ENCODE data around the gene ECHDC1. TPM values are rescaled to one million over a fixed set of nuclear protein-coding genes. Genes with fewer than 3 reads are reported as not detected.

Gene ECHDC1
- total and polyA plus RNA-seq, 2 of the 8 experiments (the other 6 are each of a cell fraction or from before 2014, with no cell fraction given): 11.3 to 60.5 TPM

DNA sequence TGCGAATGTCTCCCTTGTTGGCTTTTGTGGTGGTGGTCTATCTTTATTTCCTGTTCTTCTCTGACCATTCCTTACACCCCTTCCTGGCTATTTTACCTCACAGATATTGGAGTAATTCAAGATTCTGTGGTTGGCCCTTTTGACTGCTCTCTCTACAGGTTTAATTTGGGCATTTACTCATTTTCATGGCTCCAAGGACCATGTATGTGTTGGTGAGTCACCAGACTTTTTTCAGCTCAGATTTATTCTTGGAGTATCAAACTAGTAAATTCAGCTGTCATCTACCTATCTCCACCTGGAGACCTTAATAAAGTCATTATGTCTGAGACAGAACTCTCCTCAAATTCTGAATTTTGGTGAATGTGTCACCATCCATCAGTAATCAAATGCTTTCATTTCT lies 61.2 kb downstream of the ECHDC1 start:
- no peak overlapping the region for H3K4me3 ChIP-seq (ENCODE audit: extremely low read depth in 1 of 4, insufficient read depth in 2 of 4, low read depth in 3 of 4, low read length in 4 of 4)
- no peaks in the 10 kb centered on the region for H3K9me3 ChIP-seq (ENCODE audit: insufficient read depth in 2 of 2, low read depth in 1 of 2, low read length in 1 of 2)
- no peak overlapping the region for H2BK5ac ChIP-seq (ENCODE audit: low read depth, low read length)
- H3K23me2 ChIP-seq (ENCODE audit: low read depth, low read length): no peaks in the 10 kb centered on the region
- no peak overlapping the region for H3K4ac ChIP-seq (replicated peaks; ENCODE audit: insufficient read length, low read depth, low read length)
- H3K9ac ChIP-seq (replicated peaks in 1 of 4; ENCODE audit: extremely low read depth in 1 of 4, low read depth in 3 of 4, low read length in 3 of 4): no peak overlapping the region
- H4K5ac ChIP-seq (ENCODE audit: insufficient read length, low read depth, low read length): no peak overlapping the region
- no peak overlapping the region for H4K8ac ChIP-seq (ENCODE audit: extremely low read depth, insufficient read depth, low read length)
- no peak overlapping the region for H3K56ac ChIP-seq (replicated peaks; ENCODE audit: insufficient read length, low read depth, low read length)
- H3K27me3 ChIP-seq (replicated peaks in 1 of 4; ENCODE audit: control insufficient read depth in 3 of 4, extremely low read depth in 1 of 4, insufficient read depth in 3 of 4, low read length in 3 of 4): no peaks in the 10 kb centered on the region
- H2AFZ ChIP-seq (ENCODE audit: low read length): no peak overlapping the region
- peaks cover 4 to 48% (median 17%) of the 10 kb centered on the region in 4 experiments for H3K36me3 ChIP-seq (ENCODE audit: control insufficient read depth in 2 of 4, insufficient read depth in 4 of 4, low read length in 3 of 4)
- no peaks in the 10 kb centered on the region for H3K4me1 ChIP-seq (replicated peaks in 1 of 4; ENCODE audit: control insufficient read depth in 3 of 4, insufficient read depth in 4 of 4, low read length in 3 of 4)
- H3K23ac ChIP-seq (ENCODE audit: insufficient read length): no peak overlapping the region
- no peak overlapping the region for H3K18ac ChIP-seq (ENCODE audit: extremely low read depth, low read length)
- H2AK5ac ChIP-seq (ENCODE audit: low read depth, low read length): no peak overlapping the region
- H3K79me1 ChIP-seq (ENCODE audit: low read depth, low read length): no peaks in the 10 kb centered on the region
- H3K4me2 ChIP-seq (ENCODE audit: insufficient read depth in 1 of 2, low read depth in 2 of 2, low read length in 2 of 2): no peak overlapping the region
- FAIRE-seq: no peak
- H4K20me1 ChIP-seq (replicated peaks in 1 of 2; ENCODE audit: control insufficient read depth in 1 of 2, insufficient read depth in 2 of 2, low read length in 2 of 2): peaks cover 0 to 6% of the 10 kb centered on the region in 2 experiments
- DNase-seq (ENCODE audit: low read depth in 1 of 2, low spot score in 2 of 2): no peak
- CTCF ChIA-PET (ENCODE audit: partially characterized antibody): interaction anchor here (1.1 kb wide), 1 partner anchor 9 kb away, joined by 3 read pairs; no protein-coding TSS in a partner anchor
- POLR2A ChIA-PET (ENCODE audit: partially characterized antibody): interaction anchor here (1.4 kb wide), 1 partner anchor 10 kb away, joined by 3 read pairs; no protein-coding TSS in a partner anchor
- no peak overlapping the region for H2BK20ac ChIP-seq (ENCODE audit: low read length)
- H2BK12ac ChIP-seq (ENCODE audit: low read depth, low read length): no peak overlapping the region
- peaks cover 0 to 29% of the 10 kb centered on the region in 2 experiments; a peak in 2 of 4 replicates for H3K79me2 ChIP-seq (ENCODE audit: control insufficient read depth in 1 of 2, insufficient read depth in 2 of 2, low read length in 2 of 2)
- no peak overlapping the region for H3K27ac ChIP-seq (ENCODE audit: low read depth, low read length)
- WGBS, 2 experiments (ENCODE audit: extremely low coverage in 1 of 2, insufficient coverage in 1 of 2, insufficient read length in 1 of 2, insufficient replicate concordance in 2 of 2, low coverage in 1 of 2, low lambda C conversion rate in 2 of 2, missing lambda C conversion rate in 1 of 2): 100% methylated on average over 1 of the region's 1 CpG; no CpG with 5 or more reads in 1 of the 2 experiments
- H2BK15ac ChIP-seq (ENCODE audit: low read length): no peak overlapping the region
- H3K14ac ChIP-seq (ENCODE audit: insufficient read length): no peak overlapping the region
- no peak overlapping the region for H2BK120ac ChIP-seq (replicated peaks; ENCODE audit: low read depth, low read length)
- H4K91ac ChIP-seq (replicated peaks; ENCODE audit: insufficient read length, low read length): no peak overlapping the region
- TF ChIP-seq SP1 (IDR thresholded peaks at IDR 0.05; ENCODE audit: low read depth, low read length) (no peak), PHF8 (conservative IDR thresholded peaks at IDR 0.05; ENCODE audit: low read depth, low read length) (no peak), SIRT6 (IDR thresholded peaks at IDR 0.05; ENCODE audit: low read length) (no peak), CREB1 (IDR thresholded peaks at IDR 0.05) (no peak), YY1 (IDR thresholded peaks at IDR 0.05; ENCODE audit: low read depth, low read length) (no peak), ATF2 (IDR thresholded peaks at IDR 0.05; ENCODE audit: low read length) (no peak), JUN (IDR thresholded peaks at IDR 0.05; ENCODE audit: low read depth, low read length) (no peak), CHD2 (IDR thresholded peaks at IDR 0.05; ENCODE audit: low read length) (no peak), RXRA (IDR thresholded peaks at IDR 0.05; ENCODE audit: insufficient read depth, low read depth, low read length) (no peak), TAF1 (IDR thresholded peaks at IDR 0.05; ENCODE audit: low read depth, low read length) (no peak), KDM1A (IDR thresholded peaks at IDR 0.05; ENCODE audit: borderline replicate concordance, low read length) (no peak)
- TF ChIP-seq, protein P1, sequence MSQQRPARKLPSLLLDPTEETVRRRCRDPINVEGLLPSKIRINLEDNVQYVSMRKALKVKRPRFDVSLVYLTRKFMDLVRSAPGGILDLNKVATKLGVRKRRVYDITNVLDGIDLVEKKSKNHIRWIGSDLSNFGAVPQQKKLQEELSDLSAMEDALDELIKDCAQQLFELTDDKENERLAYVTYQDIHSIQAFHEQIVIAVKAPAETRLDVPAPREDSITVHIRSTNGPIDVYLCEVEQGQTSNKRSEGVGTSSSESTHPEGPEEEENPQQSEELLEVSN (IDR thresholded peaks at IDR 0.05): no peak
